Smooth muscle cell (in vitro differentiated cells): Measurements from ENCODE around the gene STX17. TPM values are rescaled to one million over a fixed set of nuclear protein-coding genes. Genes with fewer than 3 reads are reported as not detected.

Experiments
- DNase-seq: peaks from one replicate; lab custom pipeline; 2025; ENCODE audit not compliant: unreplicated experiment; lab: John Stamatoyannopoulos, UW
- H2AFZ ChIP-seq: fragments of 200-600 bp; sonication (generic); 2 replicates; pipeline ENCODE4 v1.6.0; 2016; ENCODE audit warnings: antibody characterized with exemption, low read depth, mild to moderate bottlenecking
- H3F3A ChIP-seq: fragments of 200-600 bp; sonication (generic); 2 replicates; pipeline ENCODE4 v1.6.0; 2017; ENCODE audit warnings: antibody characterized with exemption, low read depth
- H3K27ac ChIP-seq: fragments of 200-600 bp; sonication (generic); 2 replicates; pipeline ENCODE4 v1.5.1; 2016; ENCODE audit warnings: low read depth, mild to moderate bottlenecking
- H3K27me3 ChIP-seq: fragments of 200-600 bp; sonication (generic); 2 replicates; pipeline ENCODE4 v1.6.1; 2016; ENCODE audit warnings: low read depth, mild to moderate bottlenecking
- H3K36me3 ChIP-seq: fragments of 200-600 bp; sonication (generic); 2 replicates; pipeline ENCODE4 v1.5.1; 2016; ENCODE audit warnings: low read depth
- H3K4me1 ChIP-seq: fragments of 200-600 bp; sonication (generic); 2 replicates; pipeline ENCODE4 v1.5.1; 2016; ENCODE audit warnings: low read depth
- H3K4me2 ChIP-seq: fragments of 200-600 bp; sonication (generic); 2 replicates; pipeline ENCODE4 v1.6.0; 2016; ENCODE audit warnings: mild to moderate bottlenecking
- H3K4me3 ChIP-seq: fragments of 200-600 bp; sonication (generic); 2 replicates; pipeline ENCODE4 v1.5.1; 2016; ENCODE audit warnings: mild to moderate bottlenecking
- H3K79me2 ChIP-seq: fragments of 200-600 bp; sonication (generic); 2 replicates; pipeline ENCODE4 v1.6.0; 2016; ENCODE audit warnings: low read depth, mild to moderate bottlenecking
- H3K9ac ChIP-seq: fragments of 200-600 bp; sonication (generic); 2 replicates; pipeline ENCODE4 v1.6.0; 2016; ENCODE audit warnings: low read depth
- H3K9me3 ChIP-seq: fragments of 200-600 bp; sonication (generic); replicated peaks from 2 replicates; pipeline ENCODE4 v1.5.1; 2016; ENCODE audit warnings: low read depth
- H4K20me1 ChIP-seq: fragments of 200-600 bp; sonication (generic); 2 replicates; pipeline ENCODE4 v1.6.0; 2016; ENCODE audit warnings: low read depth
- WGBS: methylation state at CpG from one replicate; pipeline ENCODE4 v1.1.7; 2016; ENCODE audit warnings: low lambda C conversion rate; 5-methylcytosine and 5-hydroxymethylcytosine counted together
- polyA plus RNA-seq: library from polyadenylated mRNA; unstranded; fragments of >200 nt; fragmentation: Nextera tagmentation; extraction: Ambion mirVana; gene quantifications from 2 replicates; pipeline ENCODE4 v1.2.1, GENCODE V29; 2016
- total RNA-seq: library from RNA; depleted of rRNA; stranded (reverse); fragments of >200 nt; gene quantifications from 2 replicates; pipeline ENCODE4 v1.2.3, GENCODE V29; 2014
- TF ChIP-seq, protein P1 (sequence below): fragments of 200-600 bp; sonication (generic); IDR thresholded peaks from 2 replicates; pipeline ENCODE4 v1.5.1; 2017; ENCODE audit warnings: borderline replicate concordance, mild to moderate bottlenecking, antibody characterized with exemption; ENCODE audit not compliant: insufficient read depth, poor library complexity, severe bottlenecking

STX17 gene
- total and polyA plus RNA-seq, 2 experiments from 2014 or later, result 11.1 to 15.9 TPM

DNA sequence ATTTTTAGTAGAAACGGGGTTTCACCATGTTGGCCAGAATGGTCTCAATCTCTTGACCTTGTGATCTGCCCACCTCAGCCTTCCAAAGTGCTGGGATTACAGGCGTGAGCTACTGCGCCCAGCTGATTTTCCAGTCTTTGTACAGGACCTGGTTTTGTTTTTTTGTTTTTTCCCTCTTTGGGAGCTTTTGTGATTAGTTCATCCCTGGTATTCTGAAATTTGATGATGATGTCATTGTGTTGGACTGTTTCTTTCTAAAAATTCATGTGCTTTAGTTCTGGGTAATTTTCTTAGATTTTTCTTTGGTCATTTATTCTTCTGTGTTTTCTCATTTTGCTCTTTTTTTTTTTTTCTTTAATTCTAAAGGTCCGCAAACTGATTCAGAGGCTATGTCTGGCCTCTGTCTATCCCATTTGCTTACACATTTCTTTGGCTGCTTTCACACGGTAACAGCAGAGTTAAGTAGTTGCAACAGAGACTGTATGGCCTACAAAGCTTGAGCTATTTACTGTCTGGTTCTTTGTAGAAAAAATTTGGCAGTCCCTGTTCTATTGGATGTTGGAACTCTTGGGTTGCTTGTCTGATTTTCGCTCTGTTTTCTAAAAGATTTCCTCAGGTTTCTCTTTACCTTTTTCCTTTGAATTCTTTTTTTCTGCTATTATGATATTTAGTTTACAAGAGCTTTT lies 24.8 kb downstream of the STX17 start:
- no peaks in the 10 kb centered on the region for H3K36me3 ChIP-seq
- TF ChIP-seq, protein P1, sequence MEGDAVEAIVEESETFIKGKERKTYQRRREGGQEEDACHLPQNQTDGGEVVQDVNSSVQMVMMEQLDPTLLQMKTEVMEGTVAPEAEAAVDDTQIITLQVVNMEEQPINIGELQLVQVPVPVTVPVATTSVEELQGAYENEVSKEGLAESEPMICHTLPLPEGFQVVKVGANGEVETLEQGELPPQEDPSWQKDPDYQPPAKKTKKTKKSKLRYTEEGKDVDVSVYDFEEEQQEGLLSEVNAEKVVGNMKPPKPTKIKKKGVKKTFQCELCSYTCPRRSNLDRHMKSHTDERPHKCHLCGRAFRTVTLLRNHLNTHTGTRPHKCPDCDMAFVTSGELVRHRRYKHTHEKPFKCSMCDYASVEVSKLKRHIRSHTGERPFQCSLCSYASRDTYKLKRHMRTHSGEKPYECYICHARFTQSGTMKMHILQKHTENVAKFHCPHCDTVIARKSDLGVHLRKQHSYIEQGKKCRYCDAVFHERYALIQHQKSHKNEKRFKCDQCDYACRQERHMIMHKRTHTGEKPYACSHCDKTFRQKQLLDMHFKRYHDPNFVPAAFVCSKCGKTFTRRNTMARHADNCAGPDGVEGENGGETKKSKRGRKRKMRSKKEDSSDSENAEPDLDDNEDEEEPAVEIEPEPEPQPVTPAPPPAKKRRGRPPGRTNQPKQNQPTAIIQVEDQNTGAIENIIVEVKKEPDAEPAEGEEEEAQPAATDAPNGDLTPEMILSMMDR, result no peak
- H3K79me2 ChIP-seq, result no peaks in the 10 kb centered on the region
- H2AFZ ChIP-seq, result no peak overlapping the region
- no peaks in the 10 kb centered on the region for H3K27me3 ChIP-seq
- no peak overlapping the region for H3K27ac ChIP-seq
- H3K9me3 ChIP-seq, result no peaks in the 10 kb centered on the region
- H3K9ac ChIP-seq, result no peak overlapping the region
- H3K4me1 ChIP-seq, result no peaks in the 10 kb centered on the region
- 91% methylated on average over 6 of the region's 6 CpGs for WGBS
- DNase-seq, result no peak
- no peaks in the 10 kb centered on the region for H4K20me1 ChIP-seq
- H3K4me2 ChIP-seq, result no peak overlapping the region
- no peak overlapping the region for H3K4me3 ChIP-seq
- no peaks in the 10 kb centered on the region for H3F3A ChIP-seq

DNA sequence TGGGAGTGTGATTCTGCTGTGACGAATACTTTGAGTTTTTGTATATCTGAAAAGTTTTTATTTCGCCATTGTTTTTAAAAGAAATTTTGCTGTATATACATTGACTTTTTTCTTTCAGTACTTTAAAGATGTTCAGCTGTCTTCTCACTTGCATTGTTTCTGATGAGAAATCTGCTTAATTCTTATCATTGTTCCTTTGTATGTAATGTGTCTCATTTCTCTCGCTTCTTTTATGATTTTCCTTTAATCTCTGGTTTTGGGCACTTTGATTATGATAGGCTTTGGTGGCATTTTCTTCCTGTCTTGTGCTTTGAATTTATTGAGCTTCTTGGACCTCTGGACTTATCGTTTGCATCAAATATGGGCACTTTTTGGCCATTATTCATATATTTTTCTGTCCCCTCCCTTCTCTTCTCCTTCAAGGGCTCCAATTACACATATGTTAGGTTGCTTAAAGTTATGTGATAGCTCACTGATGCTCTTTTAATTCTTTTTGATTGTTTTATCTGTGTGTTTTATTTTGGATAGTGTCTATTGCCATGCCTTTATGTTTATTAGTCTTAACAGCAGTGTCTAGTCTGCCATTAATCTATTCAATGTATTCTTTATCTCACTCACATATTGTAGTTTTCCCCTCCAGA lies 30.6 kb downstream of the STX17 start:
- TF ChIP-seq, protein P1, result no peak
- Histone ChIP-seq H2AFZ (no peak overlapping the region), H3K4me3 (no peak overlapping the region), H3K36me3 (peaks cover 4% of the 10 kb centered on the region), H3K4me1 (no peaks in the 10 kb centered on the region), H3K9me3 (no peaks in the 10 kb centered on the region), H3K79me2 (peaks cover 3% of the 10 kb centered on the region), H3K4me2 (no peak overlapping the region), H3K27me3 (no peaks in the 10 kb centered on the region), H3K27ac (no peak overlapping the region), H4K20me1 (no peaks in the 10 kb centered on the region), H3K9ac (no peak overlapping the region), H3F3A (no peaks in the 10 kb centered on the region)
- DNase-seq, result no peak
- WGBS, result 95% methylated on average over 4 of the region's 4 CpGs

DNA sequence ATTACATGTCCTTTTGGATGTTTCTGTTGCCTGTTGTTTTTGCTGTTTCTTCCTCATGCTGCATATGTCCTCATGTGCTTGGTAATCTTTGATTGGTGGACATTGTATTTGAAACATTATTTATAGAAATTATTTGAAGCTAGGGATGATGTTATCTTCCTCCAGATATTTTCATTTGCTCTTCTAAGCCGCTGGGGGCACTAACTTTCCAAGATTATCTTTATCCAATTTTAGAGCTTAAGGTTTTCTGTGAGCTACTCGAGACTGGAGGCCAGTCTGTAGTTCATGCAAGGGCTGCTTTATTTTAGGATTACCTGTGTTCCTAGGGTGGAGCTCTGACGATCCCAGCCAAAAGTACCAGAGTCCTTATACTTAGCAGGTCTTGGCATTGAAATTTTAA lies 40.9 kb downstream of the STX17 start:
- no peaks in the 10 kb centered on the region for H3K36me3 ChIP-seq
- no peak overlapping the region for H3K4me3 ChIP-seq
- no peak overlapping the region for H3K9ac ChIP-seq
- no peak overlapping the region for H3K4me2 ChIP-seq
- WGBS, result 50% methylated on average over 3 of the region's 3 CpGs
- H3K27me3 ChIP-seq, result no peaks in the 10 kb centered on the region
- no peaks in the 10 kb centered on the region for H3K9me3 ChIP-seq
- H3K27ac ChIP-seq, result no peak overlapping the region
- DNase-seq, result no peak
- no peak overlapping the region for H2AFZ ChIP-seq
- no peaks in the 10 kb centered on the region for H3F3A ChIP-seq
- peaks cover 13% of the 10 kb centered on the region for H3K79me2 ChIP-seq
- no peaks in the 10 kb centered on the region for H3K4me1 ChIP-seq
- TF ChIP-seq, protein P1, result no peak
- H4K20me1 ChIP-seq, result peaks cover 15% of the 10 kb centered on the region
